Spleen (tissue), 7 donors: ENCODE results near the gene TBX1.

Source experiments
- CTCF ChIP-seq, 11 experiments: fragments of 200-600 bp in 7 of 11; fragments of 450-650 bp in 4 of 11; sonication (generic) in 4 of 11; IDR thresholded peaks in 8 of 11; conservative IDR thresholded peaks in 3 of 11; 1 replicate in 7 of 11; 2 replicates in 4 of 11; pipeline versions ENCODE4 v1.4.0 to v1.8.0; 2016 to 2021; ENCODE audit warnings: antibody characterized with exemption in 11 of 11, inconsistent platforms in 4 of 11, mild to moderate bottlenecking in 1 of 11
- POLR2A ChIP-seq, 3 donors: fragments of 450-650 bp; IDR thresholded peaks; one replicate each; pipeline ENCODE4 v1.5.1; 2017; ENCODE audit warnings: antibody characterized with exemption in 3 of 3, mild to moderate bottlenecking in 1 of 3
- POLR2AphosphoS5 ChIP-seq, 3 donors: sonication (generic); formaldehyde crosslinking; IDR thresholded peaks; one replicate each; pipeline ENCODE4 v1.5.1; 2017; ENCODE audit warnings: antibody characterized with exemption in 3 of 3
- donor health status: DM: no; HTN: no; CAD: no; lungs with moderate emphysema.
- donor health status: DM: no; HTN: no; CAD: no.
- donor health status: DM: no; HTN: no; CAD: no.

- TF ChIP-seq CTCF (IDR thresholded peaks at IDR 0.05 in 8 of 11, conservative IDR thresholded peaks at IDR 0.05 in 3 of 11) (peak in 4 of 11 experiments; percentile 15 to 31 (median 25)), POLR2A (IDR thresholded peaks at IDR 0.05) (no peak), POLR2AphosphoS5 (IDR thresholded peaks at IDR 0.05) (peak; percentile 57 to 70 (median 69))
Observed at GRCh38 chr22:19772673-19773469, 12.3 kb downstream of the TBX1 start.
